HepG2 (cell line): Measurements from ENCODE around the gene ALG9. TPM values are rescaled to one million over a fixed set of nuclear protein-coding genes. Genes with fewer than 3 reads are reported as not detected.

Experiments
- ATAC-seq: fragments of 200-7000 bp; cut with Tn5 transposase; 3 replicates; pipeline ENCODE4 v1.9.1; 2020; ENCODE audit warnings: mild to moderate bottlenecking, moderate library complexity
- BruUV-seq: library from RNA; stranded (reverse); fragments of 400-500 nt; replicated peaks from 2 replicates; lab custom pipeline; 2021; lab: Mats Ljungman, UMichigan
- CTCF ChIA-PET: fragments of 300-600 bp; formaldehyde crosslinking; extraction: SDS; loops from one replicate; lab custom pipeline; 2021; ENCODE audit warnings: low total read pairs, inconsistent platforms, low intra/inter-chr PET ratio; lab: Yijun Ruan, JAX
- POLR2A ChIA-PET: fragments of 350-600 bp; sonication (Branson Sonifier 250); formaldehyde crosslinking; loops from one replicate; lab custom pipeline; 2020; ENCODE audit warnings: antibody characterized with exemption, inconsistent platforms; lab: Yijun Ruan, JAX
- DNase-seq: peaks from one replicate; pipeline ENCODE4 v3.0.0-alpha.2; 2015; ENCODE audit warnings: low spot score
- FAIRE-seq: peaks from 3 replicates; lab custom pipeline; 2011; peaks lifted over from hg19 to GRCh38; lab: Jason Lieb, UNC
- H2AFZ ChIP-seq: one replicate; pipeline ENCODE4 v1.6.1; 2011; ENCODE audit warnings: low read length, inconsistent platforms
- H3K27ac ChIP-seq: fragments of 300-600 bp; 3 replicates; pipeline ENCODE4 v1.8.0; 2011; ENCODE audit warnings: mixed run types, mild to moderate bottlenecking, mixed read lengths, low read length, inconsistent platforms; ENCODE audit not compliant: insufficient read depth; ENCODE audit errors: extremely low read length
- H3K27me3 ChIP-seq, 2 experiments: fragments of 200-600 bp in 1 of 2; 2 replicates in 1 of 2; 3 replicates in 1 of 2; pipeline versions ENCODE4 v1.6.0 to v1.8.0; 2011; ENCODE audit warnings: low read length in 2 of 2, mild to moderate bottlenecking in 2 of 2, moderate library complexity in 2 of 2, inconsistent platforms in 1 of 2; ENCODE audit not compliant: insufficient read depth in 2 of 2, control insufficient read depth in 1 of 2
- H3K36me3 ChIP-seq, 2 experiments: fragments of 200-600 bp in 1 of 2; replicated peaks in 1 of 2; 2 replicates in 1 of 2; 3 replicates in 1 of 2; pipeline versions ENCODE4 v1.5.1 to v1.8.0; 2011; ENCODE audit warnings: low read length in 2 of 2, inconsistent platforms in 1 of 2; ENCODE audit not compliant: insufficient read depth in 2 of 2, control insufficient read depth in 1 of 2
- H3K4me1 ChIP-seq: 2 replicates; pipeline ENCODE4 v1.5.1; 2012; ENCODE audit warnings: low read length, inconsistent platforms; ENCODE audit not compliant: insufficient read depth
- H3K4me2 ChIP-seq: 2 replicates; pipeline ENCODE4 v1.6.0; 2011; ENCODE audit warnings: low read depth, low read length, inconsistent platforms
- H3K4me3 ChIP-seq, 3 experiments: fragments of 200-600 bp in 1 of 3; sonication (generic), shearing (Covaris generic) in 1 of 3; replicated peaks in 1 of 3; 2 replicates each; pipeline ENCODE4 v1.5.1; 2011 to 2016; ENCODE audit warnings: low read length in 3 of 3, inconsistent platforms in 2 of 3, low read depth in 2 of 3, mild to moderate bottlenecking in 2 of 3, control low read depth in 1 of 3, mixed read lengths in 1 of 3; ENCODE audit not compliant: insufficient read depth in 1 of 3
- H3K79me2 ChIP-seq: one replicate; pipeline ENCODE4 v1.6.1; 2011; ENCODE audit warnings: low read length, inconsistent platforms; ENCODE audit not compliant: insufficient read depth
- H3K9ac ChIP-seq: 2 replicates; pipeline ENCODE4 v1.6.0; 2011; ENCODE audit warnings: mild to moderate bottlenecking, low read depth, low read length, inconsistent platforms; ENCODE audit not compliant: insufficient read depth
- H3K9me3 ChIP-seq: 2 replicates; pipeline ENCODE4 v1.5.1; 2012; ENCODE audit warnings: mild to moderate bottlenecking, low read length
- H4K20me1 ChIP-seq: 2 replicates; pipeline ENCODE4 v1.6.0; 2011; ENCODE audit warnings: inconsistent platforms, mild to moderate bottlenecking, low read length, moderate library complexity; ENCODE audit not compliant: insufficient read depth
- WGBS: methylation state at CpG from one replicate; pipeline ENCODE4 v1.1.6; 2017; ENCODE audit warnings: low lambda C conversion rate; 5-methylcytosine and 5-hydroxymethylcytosine counted together
- in situ Hi-C: cut with HindIII; loops from 2 replicates; pipeline ENCODE4 v1.10.0; 2017; ENCODE audit warnings: low pct_unique_long_range_greater_than_20kb; ENCODE audit not compliant: extremely low pct_ligation_motif_present
- intact Hi-C: fragments of 100-400 bp; cut with micrococcal nuclease; formaldehyde crosslinking; loops from one replicate; pipeline ENCODE4 v1.10.0; 2022; ENCODE audit not compliant: unreplicated experiment
- polyA plus RNA-seq, 8 experiments: library from polyadenylated mRNA; depleted of rRNA in 3 of 8; stranded (reverse) in 7 of 8; unstranded in 1 of 8; fragments of >200 nt; fragmentation: Illumina TruSeq in 4 of 8; extraction: Trizol in 4 of 8; gene quantifications; 2 replicates each; pipeline versions ENCODE4 v1.2.1 to v1.2.3, GENCODE V29; 2011 to 2016; ENCODE audit warnings: low read depth in 4 of 8, missing spikeins in 1 of 8, mixed read lengths in 1 of 8; ENCODE audit not compliant: insufficient read depth in 1 of 8
- total RNA-seq, 5 experiments: library from RNA; depleted of rRNA; stranded (reverse); fragments of >200 nt; fragmentation: Illumina TruSeq; extraction: Trizol; gene quantifications; 2 replicates each; pipeline ENCODE4 v1.2.3, GENCODE V29; 2016; ENCODE audit warnings: low read depth in 1 of 5
- TF ChIP-seq, protein P1 (sequence below): sonication (generic); formaldehyde crosslinking; IDR thresholded peaks from 2 replicates; pipeline ENCODE4 v1.5.1; 2020; ENCODE audit warnings: missing genetic modification reagents, mild to moderate bottlenecking, borderline replicate concordance
- TF ChIP-seq, protein P2 (sequence below): sonication (generic); formaldehyde crosslinking; IDR thresholded peaks from 2 replicates; pipeline ENCODE4 v1.5.0; 2020; ENCODE audit warnings: mild to moderate bottlenecking, missing genetic modification reagents, moderate library complexity

The ALG9 gene
- total and polyA plus RNA-seq, 2 of the 13 experiments (the other 11 are each of a cell fraction or from before 2014, with no cell fraction given), result 39.4 to 40.6 TPM

DNA sequence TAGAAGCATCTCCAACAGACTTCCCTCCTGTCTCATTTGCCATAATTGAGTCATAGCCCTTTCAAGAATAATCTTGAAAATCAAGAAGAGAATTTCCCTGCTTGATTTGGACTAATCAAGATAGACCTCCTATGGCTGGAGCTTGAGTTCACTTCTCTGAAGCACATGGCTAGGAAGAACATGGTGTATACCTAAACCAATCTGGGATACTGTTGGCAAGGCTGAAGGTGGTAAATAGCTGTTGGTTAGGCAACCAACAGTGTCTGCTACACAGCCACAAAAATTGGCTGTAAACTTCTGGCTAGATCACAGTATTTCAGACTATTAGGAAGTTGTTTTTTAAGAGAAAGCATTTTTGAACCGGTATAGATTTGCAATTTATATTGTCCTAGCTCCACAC lies 35.3 kb upstream of the ALG9 start:
- H3K9ac ChIP-seq, result no peak overlapping the region
- no peaks in the 10 kb centered on the region for H4K20me1 ChIP-seq
- no peaks in the 10 kb centered on the region for H3K9me3 ChIP-seq
- TF ChIP-seq, protein P1, sequence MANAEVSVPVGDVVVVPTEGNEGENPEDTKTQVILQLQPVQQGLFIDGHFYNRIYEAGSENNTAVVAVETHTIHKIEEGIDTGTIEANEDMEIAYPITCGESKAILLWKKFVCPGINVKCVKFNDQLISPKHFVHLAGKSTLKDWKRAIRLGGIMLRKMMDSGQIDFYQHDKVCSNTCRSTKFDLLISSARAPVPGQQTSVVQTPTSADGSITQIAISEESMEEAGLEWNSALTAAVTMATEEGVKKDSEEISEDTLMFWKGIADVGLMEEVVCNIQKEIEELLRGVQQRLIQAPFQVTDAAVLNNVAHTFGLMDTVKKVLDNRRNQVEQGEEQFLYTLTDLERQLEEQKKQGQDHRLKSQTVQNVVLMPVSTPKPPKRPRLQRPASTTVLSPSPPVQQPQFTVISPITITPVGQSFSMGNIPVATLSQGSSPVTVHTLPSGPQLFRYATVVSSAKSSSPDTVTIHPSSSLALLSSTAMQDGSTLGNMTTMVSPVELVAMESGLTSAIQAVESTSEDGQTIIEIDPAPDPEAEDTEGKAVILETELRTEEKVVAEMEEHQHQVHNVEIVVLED (CRISPR knock-in tag), result no peak
- in situ Hi-C loops (no loop called here), intact Hi-C loops (no loop called here)
- FAIRE-seq (no peak), ATAC-seq (no peak), DNase-seq (no peak)
- 6% methylated on average over 1 of the region's 1 CpG for WGBS
- POLR2A ChIA-PET, result no interaction called here
- no peak overlapping the region for H3K27ac ChIP-seq
- no peaks in the 10 kb centered on the region for H3K79me2 ChIP-seq
- no TSS peak for BruUV-seq
- H3K4me1 ChIP-seq, result peaks cover 11% of the 10 kb centered on the region
- H3K36me3 ChIP-seq, result no peaks in the 10 kb centered on the region
- H3K27me3 ChIP-seq, result no peaks in the 10 kb centered on the region; a peak in 1 of 5 replicates
- no peak overlapping the region for H2AFZ ChIP-seq
- CTCF ChIA-PET, result no interaction called here
- no peak overlapping the region for H3K4me2 ChIP-seq
- no peak overlapping the region for H3K4me3 ChIP-seq

DNA sequence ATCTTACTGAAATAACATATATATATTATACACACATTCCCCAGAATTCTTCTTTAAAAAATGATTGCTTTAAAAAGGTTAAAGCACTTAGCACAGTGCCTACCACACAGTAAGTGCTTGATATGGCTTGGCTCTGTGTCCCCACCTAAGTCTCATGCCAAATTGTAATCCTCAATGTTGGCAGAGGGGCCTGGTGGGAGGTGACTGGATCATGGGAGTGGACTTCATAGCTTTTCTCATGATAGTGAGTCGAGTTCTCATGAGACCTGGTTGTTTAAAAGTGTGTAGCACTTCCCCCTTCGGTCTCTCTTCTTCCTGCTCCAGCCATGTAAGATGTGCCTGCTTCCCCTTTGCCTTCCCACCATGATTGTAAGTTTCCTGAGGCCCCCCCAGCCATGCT lies 34.0 kb upstream of the ALG9 start:
- H3K27me3 ChIP-seq, result no peaks in the 10 kb centered on the region
- in situ Hi-C loops, result no loop called here
- no peak overlapping the region for H2AFZ ChIP-seq
- FAIRE-seq (no peak), DNase-seq (no peak)
- intact Hi-C loops, result no loop called here
- no peak overlapping the region for H3K4me3 ChIP-seq
- CTCF ChIA-PET, result no interaction called here
- no TSS peak for BruUV-seq
- H3K9me3 ChIP-seq, result no peaks in the 10 kb centered on the region
- TF ChIP-seq, protein P2, sequence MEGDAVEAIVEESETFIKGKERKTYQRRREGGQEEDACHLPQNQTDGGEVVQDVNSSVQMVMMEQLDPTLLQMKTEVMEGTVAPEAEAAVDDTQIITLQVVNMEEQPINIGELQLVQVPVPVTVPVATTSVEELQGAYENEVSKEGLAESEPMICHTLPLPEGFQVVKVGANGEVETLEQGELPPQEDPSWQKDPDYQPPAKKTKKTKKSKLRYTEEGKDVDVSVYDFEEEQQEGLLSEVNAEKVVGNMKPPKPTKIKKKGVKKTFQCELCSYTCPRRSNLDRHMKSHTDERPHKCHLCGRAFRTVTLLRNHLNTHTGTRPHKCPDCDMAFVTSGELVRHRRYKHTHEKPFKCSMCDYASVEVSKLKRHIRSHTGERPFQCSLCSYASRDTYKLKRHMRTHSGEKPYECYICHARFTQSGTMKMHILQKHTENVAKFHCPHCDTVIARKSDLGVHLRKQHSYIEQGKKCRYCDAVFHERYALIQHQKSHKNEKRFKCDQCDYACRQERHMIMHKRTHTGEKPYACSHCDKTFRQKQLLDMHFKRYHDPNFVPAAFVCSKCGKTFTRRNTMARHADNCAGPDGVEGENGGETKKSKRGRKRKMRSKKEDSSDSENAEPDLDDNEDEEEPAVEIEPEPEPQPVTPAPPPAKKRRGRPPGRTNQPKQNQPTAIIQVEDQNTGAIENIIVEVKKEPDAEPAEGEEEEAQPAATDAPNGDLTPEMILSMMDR (CRISPR knock-in tag), result no peak
- TF ChIP-seq, all 625 proteins: peak for 0
- no peak overlapping the region for H3K4me2 ChIP-seq
- no peak overlapping the region for H3K27ac ChIP-seq
- no peaks in the 10 kb centered on the region for H3K4me1 ChIP-seq
- WGBS, result 6% methylated on average over 2 of the region's 2 CpGs
- no peaks in the 10 kb centered on the region for H3K36me3 ChIP-seq
- no peaks in the 10 kb centered on the region for H4K20me1 ChIP-seq
- ATAC-seq, result no peak
- no peaks in the 10 kb centered on the region for H3K79me2 ChIP-seq
- POLR2A ChIA-PET, result no interaction called here
- no peak overlapping the region for H3K9ac ChIP-seq
